HCT116 (cell line): ENCODE data around the gene SLC41A3.

Experiments
- CBX3 ChIP-seq: IDR thresholded peaks from 2 replicates; pipeline ENCODE4 v1.6.1; 2012; ENCODE audit warnings: low read depth
- POLR2AphosphoS5 ChIP-seq: IDR thresholded peaks from 2 replicates; pipeline ENCODE4 v1.6.1; 2011; ENCODE audit warnings: mild to moderate bottlenecking, low read depth, low read length, moderate library complexity
- TF ChIP-seq, protein P1 (sequence below), 3 experiments: fragments of 200-600 bp in 1 of 3; sonication (generic) in 1 of 3; IDR thresholded peaks in 2 of 3; conservative IDR thresholded peaks in 1 of 3; 2 replicates each; pipeline ENCODE4 v1.5.1; 2012 to 2017; ENCODE audit warnings: low read depth in 2 of 3, low read length in 2 of 3, antibody characterized with exemption in 1 of 3, borderline replicate concordance in 1 of 3, control low read depth in 1 of 3, mild to moderate bottlenecking in 1 of 3, mixed read lengths in 1 of 3, mixed run types in 1 of 3, moderate library complexity in 1 of 3; ENCODE audit not compliant: insufficient read depth in 1 of 3
- TF ChIP-seq, protein P2 (sequence below): IDR thresholded peaks from 2 replicates; pipeline ENCODE4 v1.6.1; 2012; ENCODE audit warnings: low read depth

DNA sequence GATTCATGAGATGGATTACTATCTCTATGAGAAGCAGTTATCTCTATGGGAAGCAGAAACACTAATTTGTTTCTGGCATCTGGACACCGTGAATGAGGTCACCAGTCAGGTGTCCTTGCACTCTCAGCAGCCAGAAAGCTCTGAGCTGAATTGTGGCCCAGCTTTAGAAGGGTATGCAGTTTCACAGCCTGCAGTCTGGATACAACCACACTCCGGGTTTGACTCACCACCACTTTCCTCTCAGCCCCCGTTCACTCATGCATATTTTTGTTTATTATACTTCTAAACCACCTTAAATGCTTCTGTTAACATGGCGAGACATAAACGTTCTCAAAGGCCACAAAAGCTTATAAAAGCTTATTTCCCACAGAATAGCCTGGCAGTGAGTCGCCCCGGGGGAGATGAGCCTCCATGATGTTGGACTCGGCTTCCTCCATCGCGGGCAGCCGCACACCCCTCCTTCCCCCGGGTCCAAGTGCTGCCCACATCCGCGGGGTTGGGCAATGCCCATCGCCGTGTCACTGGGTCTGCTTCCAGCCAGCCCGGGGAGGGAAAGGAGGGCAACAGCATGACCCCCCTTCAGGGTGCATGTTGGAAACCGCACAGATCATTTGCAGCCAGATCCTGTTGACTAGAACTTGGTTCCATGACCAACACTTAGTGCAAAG, 16.8 kb upstream of the SLC41A3 start:
- TF ChIP-seq, protein P1, sequence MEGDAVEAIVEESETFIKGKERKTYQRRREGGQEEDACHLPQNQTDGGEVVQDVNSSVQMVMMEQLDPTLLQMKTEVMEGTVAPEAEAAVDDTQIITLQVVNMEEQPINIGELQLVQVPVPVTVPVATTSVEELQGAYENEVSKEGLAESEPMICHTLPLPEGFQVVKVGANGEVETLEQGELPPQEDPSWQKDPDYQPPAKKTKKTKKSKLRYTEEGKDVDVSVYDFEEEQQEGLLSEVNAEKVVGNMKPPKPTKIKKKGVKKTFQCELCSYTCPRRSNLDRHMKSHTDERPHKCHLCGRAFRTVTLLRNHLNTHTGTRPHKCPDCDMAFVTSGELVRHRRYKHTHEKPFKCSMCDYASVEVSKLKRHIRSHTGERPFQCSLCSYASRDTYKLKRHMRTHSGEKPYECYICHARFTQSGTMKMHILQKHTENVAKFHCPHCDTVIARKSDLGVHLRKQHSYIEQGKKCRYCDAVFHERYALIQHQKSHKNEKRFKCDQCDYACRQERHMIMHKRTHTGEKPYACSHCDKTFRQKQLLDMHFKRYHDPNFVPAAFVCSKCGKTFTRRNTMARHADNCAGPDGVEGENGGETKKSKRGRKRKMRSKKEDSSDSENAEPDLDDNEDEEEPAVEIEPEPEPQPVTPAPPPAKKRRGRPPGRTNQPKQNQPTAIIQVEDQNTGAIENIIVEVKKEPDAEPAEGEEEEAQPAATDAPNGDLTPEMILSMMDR (IDR thresholded peaks at IDR 0.05 in 2 of 3, conservative IDR thresholded peaks at IDR 0.05 in 1 of 3; ENCODE audit: borderline replicate concordance in 1 of 3, insufficient read depth in 1 of 3, low read depth in 2 of 3, low read length in 2 of 3), result no peak
- TF ChIP-seq POLR2AphosphoS5 (no peak), CBX3 (no peak)
- TF ChIP-seq, protein P2, sequence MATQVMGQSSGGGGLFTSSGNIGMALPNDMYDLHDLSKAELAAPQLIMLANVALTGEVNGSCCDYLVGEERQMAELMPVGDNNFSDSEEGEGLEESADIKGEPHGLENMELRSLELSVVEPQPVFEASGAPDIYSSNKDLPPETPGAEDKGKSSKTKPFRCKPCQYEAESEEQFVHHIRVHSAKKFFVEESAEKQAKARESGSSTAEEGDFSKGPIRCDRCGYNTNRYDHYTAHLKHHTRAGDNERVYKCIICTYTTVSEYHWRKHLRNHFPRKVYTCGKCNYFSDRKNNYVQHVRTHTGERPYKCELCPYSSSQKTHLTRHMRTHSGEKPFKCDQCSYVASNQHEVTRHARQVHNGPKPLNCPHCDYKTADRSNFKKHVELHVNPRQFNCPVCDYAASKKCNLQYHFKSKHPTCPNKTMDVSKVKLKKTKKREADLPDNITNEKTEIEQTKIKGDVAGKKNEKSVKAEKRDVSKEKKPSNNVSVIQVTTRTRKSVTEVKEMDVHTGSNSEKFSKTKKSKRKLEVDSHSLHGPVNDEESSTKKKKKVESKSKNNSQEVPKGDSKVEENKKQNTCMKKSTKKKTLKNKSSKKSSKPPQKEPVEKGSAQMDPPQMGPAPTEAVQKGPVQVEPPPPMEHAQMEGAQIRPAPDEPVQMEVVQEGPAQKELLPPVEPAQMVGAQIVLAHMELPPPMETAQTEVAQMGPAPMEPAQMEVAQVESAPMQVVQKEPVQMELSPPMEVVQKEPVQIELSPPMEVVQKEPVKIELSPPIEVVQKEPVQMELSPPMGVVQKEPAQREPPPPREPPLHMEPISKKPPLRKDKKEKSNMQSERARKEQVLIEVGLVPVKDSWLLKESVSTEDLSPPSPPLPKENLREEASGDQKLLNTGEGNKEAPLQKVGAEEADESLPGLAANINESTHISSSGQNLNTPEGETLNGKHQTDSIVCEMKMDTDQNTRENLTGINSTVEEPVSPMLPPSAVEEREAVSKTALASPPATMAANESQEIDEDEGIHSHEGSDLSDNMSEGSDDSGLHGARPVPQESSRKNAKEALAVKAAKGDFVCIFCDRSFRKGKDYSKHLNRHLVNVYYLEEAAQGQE, result no peak
